Body of pancreas (tissue), 4 donors: ENCODE results near the gene DBP.

Experiments used
- POLR2A ChIP-seq, 3 donors: fragments of 450-650 bp; IDR thresholded peaks; one replicate each; pipeline ENCODE4 v1.6.1; 2016; ENCODE audit warnings: antibody characterized with exemption in 3 of 3, mild to moderate bottlenecking in 2 of 3
- TF ChIP-seq, protein P1 (sequence below), 7 experiments: fragments of 450-650 bp in 4 of 7; fragments of 200-600 bp in 3 of 7; sonication (generic) in 3 of 7; IDR thresholded peaks; one replicate each; pipeline ENCODE4 v1.5.1; 2016 to 2019; ENCODE audit warnings: antibody characterized with exemption in 7 of 7

- TF ChIP-seq, protein P1, sequence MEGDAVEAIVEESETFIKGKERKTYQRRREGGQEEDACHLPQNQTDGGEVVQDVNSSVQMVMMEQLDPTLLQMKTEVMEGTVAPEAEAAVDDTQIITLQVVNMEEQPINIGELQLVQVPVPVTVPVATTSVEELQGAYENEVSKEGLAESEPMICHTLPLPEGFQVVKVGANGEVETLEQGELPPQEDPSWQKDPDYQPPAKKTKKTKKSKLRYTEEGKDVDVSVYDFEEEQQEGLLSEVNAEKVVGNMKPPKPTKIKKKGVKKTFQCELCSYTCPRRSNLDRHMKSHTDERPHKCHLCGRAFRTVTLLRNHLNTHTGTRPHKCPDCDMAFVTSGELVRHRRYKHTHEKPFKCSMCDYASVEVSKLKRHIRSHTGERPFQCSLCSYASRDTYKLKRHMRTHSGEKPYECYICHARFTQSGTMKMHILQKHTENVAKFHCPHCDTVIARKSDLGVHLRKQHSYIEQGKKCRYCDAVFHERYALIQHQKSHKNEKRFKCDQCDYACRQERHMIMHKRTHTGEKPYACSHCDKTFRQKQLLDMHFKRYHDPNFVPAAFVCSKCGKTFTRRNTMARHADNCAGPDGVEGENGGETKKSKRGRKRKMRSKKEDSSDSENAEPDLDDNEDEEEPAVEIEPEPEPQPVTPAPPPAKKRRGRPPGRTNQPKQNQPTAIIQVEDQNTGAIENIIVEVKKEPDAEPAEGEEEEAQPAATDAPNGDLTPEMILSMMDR (IDR thresholded peaks at IDR 0.05) = no peak
- TF ChIP-seq POLR2A (IDR thresholded peaks at IDR 0.05) = no peak
Observed at GRCh38 chr19:48627865-48628314, 9.3 kb downstream of the DBP start.
